A172 (cell line): ENCODE data around the gene GSTM5. TPM values are rescaled to one million over a fixed set of nuclear protein-coding genes. Genes with fewer than 3 reads are reported as not detected.
A peak's percentile ranks its signal among the peaks of the same experiment; 100 is the strongest.
"Not testable (repeated sequence)": the region's sequence is repeated elsewhere in the genome, so short reads cannot be mapped to it uniquely, and the experiment has no call there.

Source experiments
- DNase-seq: peaks from one replicate; pipeline ENCODE4 v3.0.0-alpha.2; 2015; ENCODE audit warnings: low spot score
- total RNA-seq: library from RNA; depleted of rRNA; stranded (reverse); fragments of >200 nt; shearing (Covaris generic); gene quantifications from 2 replicates; pipeline ENCODE4 v1.2.3, GENCODE V29; 2014

The GSTM5 gene
- total RNA-seq, 1 experiment from 2014 or later = 0.03 TPM

GRCh38 chr1:109697066-109697465 is 15.0 kb upstream of the GSTM5 start:
- DNase-seq = no peak

GRCh38 chr1:109697861-109698260 is 14.2 kb upstream of the GSTM5 start:
- DNase-seq = not testable (repeated sequence)

GRCh38 chr1:109702940-109703339 is 9.1 kb upstream of the GSTM5 start:
- DNase-seq = not testable (repeated sequence)

- DNase-seq = no peak
Observed at GRCh38 chr1:109704173-109704572, 7.9 kb upstream of the GSTM5 start.

- no peak for DNase-seq
Observed at GRCh38 chr1:109705411-109705810, 6.6 kb upstream of the GSTM5 start.

GRCh38 chr1:109708949-109709348 is 3.1 kb upstream of the GSTM5 start:
- not testable (repeated sequence) for DNase-seq

GRCh38 chr1:109709822-109710221 is 2.2 kb upstream of the GSTM5 start:
- not testable (repeated sequence) for DNase-seq

GRCh38 chr1:109712321-109712864 is 342 bp downstream of the GSTM5 start:
- no peak for DNase-seq

GRCh38 chr1:109713636-109714035 is 1.6 kb downstream of the GSTM5 start:
- DNase-seq = no peak

- DNase-seq = no peak
Observed at GRCh38 chr1:109714661-109715372, 2.8 kb downstream of the GSTM5 start.

- DNase-seq = no peak
Observed at GRCh38 chr1:109716121-109716520, 4.1 kb downstream of the GSTM5 start.

GRCh38 chr1:109716570-109717090 is 4.6 kb downstream of the GSTM5 start:
- no peak for DNase-seq

GRCh38 chr1:109717729-109718128 is 5.7 kb downstream of the GSTM5 start:
- DNase-seq = no peak

GRCh38 chr1:109718495-109718894 is 6.4 kb downstream of the GSTM5 start:
- DNase-seq = peak; percentile 42

GRCh38 chr1:109719337-109719837 is 7.3 kb downstream of the GSTM5 start:
- peak; percentile 43 for DNase-seq

- DNase-seq = no peak
Observed at GRCh38 chr1:109721042-109721441, 9.0 kb downstream of the GSTM5 start.

GRCh38 chr1:109721971-109722370 is 9.9 kb downstream of the GSTM5 start:
- no peak for DNase-seq

GRCh38 chr1:109722908-109723691 is 11.0 kb downstream of the GSTM5 start:
- peak; percentile 21 for DNase-seq

- no peak for DNase-seq
Observed at GRCh38 chr1:109724933-109725332, 12.9 kb downstream of the GSTM5 start.

- DNase-seq = no peak
Observed at GRCh38 chr1:109725510-109725909, 13.5 kb downstream of the GSTM5 start.

GRCh38 chr1:109726007-109726406 is 14.0 kb downstream of the GSTM5 start:
- no peak for DNase-seq

- no peak for DNase-seq
Observed at GRCh38 chr1:109726728-109727373, 14.8 kb downstream of the GSTM5 start.
